GM19025 (cell line): Measurements from ENCODE around the gene AJAP1.

Source experiments
- ATAC-seq: cut with Tn5 transposase; IDR thresholded peaks from one replicate; pipeline ENCODE4 v1.9.1; 2021; ENCODE audit warnings: mild to moderate bottlenecking, low read depth, moderate library complexity; ENCODE audit not compliant: unreplicated experiment

The AJAP1 gene

GRCh38 chr1:4760088-4760487, 105.7 kb downstream of the AJAP1 start:
- no peak for ATAC-seq

- ATAC-seq, result no peak
These were observed 106.9 kb downstream of the AJAP1 start for GRCh38 chr1:4761324-4761723.

- ATAC-seq, result no peak
These were observed 107.7 kb downstream of the AJAP1 start for GRCh38 chr1:4762146-4762545.

- no peak for ATAC-seq
These were observed 112.9 kb downstream of the AJAP1 start for GRCh38 chr1:4767308-4767707.

GRCh38 chr1:4768553-4768952, 114.1 kb downstream of the AJAP1 start:
- ATAC-seq, result no peak

GRCh38 chr1:4769516-4770280, 115.3 kb downstream of the AJAP1 start:
- ATAC-seq, result no peak

- no peak for ATAC-seq
These were observed 116.3 kb downstream of the AJAP1 start for GRCh38 chr1:4770713-4771112.

GRCh38 chr1:4771267-4771666, 116.9 kb downstream of the AJAP1 start:
- ATAC-seq, result no peak

GRCh38 chr1:4771721-4772120, 117.3 kb downstream of the AJAP1 start:
- ATAC-seq, result no peak

- no peak for ATAC-seq
These were observed 118.0 kb downstream of the AJAP1 start for GRCh38 chr1:4772294-4773010.

GRCh38 chr1:4773226-4773625, 118.8 kb downstream of the AJAP1 start:
- ATAC-seq, result no peak

GRCh38 chr1:4775506-4775905, 121.1 kb downstream of the AJAP1 start:
- ATAC-seq, result no peak

GRCh38 chr1:4778056-4778455, 123.6 kb downstream of the AJAP1 start:
- no peak for ATAC-seq

GRCh38 chr1:4781646-4782045, 127.2 kb downstream of the AJAP1 start:
- no peak for ATAC-seq

- ATAC-seq, result no peak
These were observed 130.4 kb downstream of the AJAP1 start for GRCh38 chr1:4784761-4785160.

GRCh38 chr1:4786055-4786454, 131.6 kb downstream of the AJAP1 start:
- ATAC-seq, result no peak

GRCh38 chr1:4787551-4787950, 133.1 kb downstream of the AJAP1 start:
- no peak for ATAC-seq

- no peak for ATAC-seq
These were observed 138.2 kb downstream of the AJAP1 start for GRCh38 chr1:4792565-4792964.

GRCh38 chr1:4794020-4794780, 139.8 kb downstream of the AJAP1 start:
- ATAC-seq, result no peak

- peak; percentile 71 for ATAC-seq
These were observed 142.0 kb downstream of the AJAP1 start for GRCh38 chr1:4796161-4797015.
